Right renal cortex interstitium (tissue), 3 donors: Measurements from ENCODE around the gene ZNHIT6. TPM values are rescaled to one million over a fixed set of nuclear protein-coding genes. Genes with fewer than 3 reads are reported as not detected.

Experiments
- DNase-seq, 3 donors: peaks; one replicate each; pipeline ENCODE4 v3.0.0-alpha.2; 2013; ENCODE audit warnings: low read depth in 3 of 3, low spot score in 2 of 3
- polyA plus RNA-seq, 3 donors: library from polyadenylated mRNA; unstranded; fragments of 120-200 nt; gene quantifications; one replicate each; pipeline ENCODE4 v1.2.1, GENCODE V29; 2013; ENCODE audit not compliant: insufficient read length in 3 of 3

The ZNHIT6 gene
- polyA plus RNA-seq, 3 donors = 30.4 to 35.9 (median 33.7) TPM

- no peak for DNase-seq
Observed at GRCh38 chr1:85599681-85600080, 108.6 kb downstream of the ZNHIT6 start.

Other genes with a start within 250 kb of the ZNHIT6 start
- 100 to 1,000 TPM; 126 to 140 (median 132) TPM for gene DDAH1, start 243.3 kb downstream of the ZNHIT6 start, polyA plus RNA-seq
- 100 to 1,000 TPM in 2 of 3 donors, 10 to 100 TPM in 1; 98.1 to 179 (median 127) TPM for gene CCN1, start 127.7 kb downstream of the ZNHIT6 start, polyA plus RNA-seq